ENCODE measurements around the gene ZDHHC19.
A peak's percentile ranks its signal among the peaks of the same experiment; 100 is the strongest.
"Not testable (repeated sequence)": the region's sequence is repeated elsewhere in the genome, so short reads cannot be mapped to it uniquely, and the experiment has no call there.

ZDHHC19 gene

GRCh38 chr3:196203846-196204245 lies 7.4 kb downstream of the ZDHHC19 start:
- no peak for DNase-seq (ENCODE audit: low spot score)

- DNase-seq (ENCODE audit: low spot score) = no peak
These were observed 8.7 kb downstream of the ZDHHC19 start for GRCh38 chr3:196202516-196202970.

- no peak for DNase-seq (ENCODE audit: low spot score)
These were observed 12.1 kb downstream of the ZDHHC19 start for GRCh38 chr3:196198771-196199753.

- no peak for DNase-seq (ENCODE audit: low spot score)
These were observed 13.0 kb downstream of the ZDHHC19 start for GRCh38 chr3:196198081-196198675.

- DNase-seq (ENCODE audit: low spot score) = no peak
These were observed 13.7 kb downstream of the ZDHHC19 start for GRCh38 chr3:196197524-196197923.

- no peak for DNase-seq (ENCODE audit: low spot score)
These were observed 15.4 kb downstream of the ZDHHC19 start for GRCh38 chr3:196195664-196196265.

GRCh38 chr3:196194542-196194915 lies 16.7 kb downstream of the ZDHHC19 start:
- DNase-seq (ENCODE audit: low spot score) = no peak

- DNase-seq (ENCODE audit: low spot score) = no peak
These were observed 17.3 kb downstream of the ZDHHC19 start for GRCh38 chr3:196193736-196194541.

- no peak for DNase-seq (ENCODE audit: low spot score)
These were observed 18.0 kb downstream of the ZDHHC19 start for GRCh38 chr3:196193133-196193735.

GRCh38 chr3:196192524-196193051 lies 18.6 kb downstream of the ZDHHC19 start:
- DNase-seq (ENCODE audit: low spot score) = no peak

- DNase-seq (ENCODE audit: low spot score) = peak; percentile 47
These were observed 19.1 kb downstream of the ZDHHC19 start for GRCh38 chr3:196192036-196192523.

- no peak for DNase-seq (ENCODE audit: low spot score)
These were observed 21.4 kb downstream of the ZDHHC19 start for GRCh38 chr3:196189566-196190347.

- DNase-seq (ENCODE audit: low spot score) = peak; percentile 20
These were observed 24.3 kb downstream of the ZDHHC19 start for GRCh38 chr3:196186651-196187573.

- no peak for DNase-seq (ENCODE audit: low spot score)
These were observed 26.3 kb downstream of the ZDHHC19 start for GRCh38 chr3:196184881-196185280.

- not testable (repeated sequence) for DNase-seq (ENCODE audit: low spot score)
These were observed 27.1 kb downstream of the ZDHHC19 start for GRCh38 chr3:196184169-196184432.

- DNase-seq (ENCODE audit: low spot score) = no peak
These were observed 30.1 kb downstream of the ZDHHC19 start for GRCh38 chr3:196181127-196181546.

GRCh38 chr3:196180346-196180745 lies 30.9 kb downstream of the ZDHHC19 start:
- no peak for DNase-seq (ENCODE audit: low spot score)

GRCh38 chr3:196179380-196180308 lies 31.6 kb downstream of the ZDHHC19 start:
- peak; percentile 90 for DNase-seq (ENCODE audit: low spot score)
